Measurements from ENCODE around the gene SPRR1B.
"Not testable (repeated sequence)": the region's sequence is repeated elsewhere in the genome, so short reads cannot be mapped to it uniquely, and the experiment has no call there.

The SPRR1B gene

DNA sequence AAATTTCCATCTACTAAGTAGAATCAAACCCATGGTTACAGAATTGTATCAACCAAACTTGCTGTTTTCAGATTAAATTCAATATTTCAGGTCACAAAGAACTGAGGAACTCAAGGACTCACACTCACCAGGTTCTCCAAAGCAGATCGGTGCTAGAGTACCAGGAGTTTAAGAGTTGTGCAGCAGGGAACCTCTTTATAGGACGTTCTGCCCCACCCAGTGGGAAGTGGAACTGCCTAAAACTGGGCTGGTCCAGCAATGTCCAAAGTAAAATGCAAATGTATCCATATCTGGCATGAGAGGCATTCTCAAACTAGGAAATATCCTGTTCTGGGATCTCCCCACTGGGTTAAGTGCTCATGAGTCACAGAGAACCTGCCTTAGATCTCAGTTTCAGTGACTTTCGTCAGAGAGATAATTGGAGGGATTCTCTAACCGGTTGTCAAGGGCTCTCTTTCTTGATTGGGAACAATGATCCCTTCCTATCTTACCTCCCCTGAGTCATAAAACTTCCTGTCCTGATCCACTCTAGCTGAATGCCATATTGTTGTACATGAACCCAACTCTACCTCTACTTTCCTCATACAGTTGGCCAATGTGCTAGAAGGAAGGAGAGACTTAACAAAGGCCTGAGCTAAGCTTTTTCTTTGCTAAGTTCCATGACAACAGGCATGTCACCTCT lies 10.1 kb downstream of the SPRR1B start, which contains the start of gene SPRR2D:
SPRR2D (minus strand) TSS at position 171 of the 682 bp plus-strand sequence. CDS start 774 bp downstream, outside the sequence.
- no peak for DNase-seq (ENCODE audit: low read depth in 2 of 2)

- DNase-seq (ENCODE audit: low read depth in 2 of 2): no peak
Observed at GRCh38 chr1:153049211-153049610, 18.2 kb downstream of the SPRR1B start.

DNA sequence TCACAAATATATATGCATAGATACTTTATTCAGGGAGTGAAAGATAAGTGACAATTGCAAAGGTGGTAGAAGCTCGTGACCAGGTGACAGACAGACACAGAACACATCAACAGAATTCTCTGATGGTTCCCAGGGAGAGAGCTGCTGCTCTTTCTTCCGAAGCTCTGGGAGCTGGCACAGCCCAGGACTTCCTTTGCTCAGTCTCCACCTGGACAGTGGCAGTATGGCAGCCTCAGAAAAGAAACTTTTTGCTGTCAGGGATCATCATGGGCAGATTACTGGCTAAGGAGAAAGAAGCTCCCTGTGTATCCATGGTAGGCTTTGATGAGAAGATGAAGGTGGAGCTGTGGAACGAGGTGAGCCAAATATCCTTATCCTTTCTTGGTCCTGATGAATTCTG lies 25.1 kb downstream of the SPRR1B start:
- not testable (repeated sequence) for DNase-seq (ENCODE audit: low read depth in 2 of 2)

DNA sequence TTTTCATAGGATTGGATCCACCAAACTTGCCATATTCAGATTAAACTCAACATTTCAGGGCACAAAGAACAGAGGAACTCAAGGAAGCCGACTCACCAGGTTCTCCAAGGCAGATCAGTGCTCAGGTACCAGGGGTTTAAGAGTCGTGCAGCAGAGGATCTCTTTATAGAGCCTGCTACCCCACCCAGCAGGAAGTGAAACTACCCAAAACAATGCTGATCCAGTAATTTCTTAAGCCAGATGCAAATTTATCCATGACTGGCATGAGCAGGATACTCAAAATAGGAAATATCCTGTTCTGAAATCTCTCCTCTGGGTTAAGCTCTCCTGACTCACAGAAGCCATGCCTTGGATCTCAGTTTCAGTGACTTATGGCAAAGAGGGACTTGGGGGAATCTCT lies 26.4 kb downstream of the SPRR1B start, which contains the start of gene SPRR2A:
SPRR2A (minus strand) TSS at position 138 of the 400 bp plus-strand sequence. CDS start 777 bp downstream, outside the sequence.
- DNase-seq (ENCODE audit: low read depth in 2 of 2): no peak

- no peak for DNase-seq (ENCODE audit: low read depth in 2 of 2)
Observed at GRCh38 chr1:153058154-153058553, 27.2 kb downstream of the SPRR1B start.

DNA sequence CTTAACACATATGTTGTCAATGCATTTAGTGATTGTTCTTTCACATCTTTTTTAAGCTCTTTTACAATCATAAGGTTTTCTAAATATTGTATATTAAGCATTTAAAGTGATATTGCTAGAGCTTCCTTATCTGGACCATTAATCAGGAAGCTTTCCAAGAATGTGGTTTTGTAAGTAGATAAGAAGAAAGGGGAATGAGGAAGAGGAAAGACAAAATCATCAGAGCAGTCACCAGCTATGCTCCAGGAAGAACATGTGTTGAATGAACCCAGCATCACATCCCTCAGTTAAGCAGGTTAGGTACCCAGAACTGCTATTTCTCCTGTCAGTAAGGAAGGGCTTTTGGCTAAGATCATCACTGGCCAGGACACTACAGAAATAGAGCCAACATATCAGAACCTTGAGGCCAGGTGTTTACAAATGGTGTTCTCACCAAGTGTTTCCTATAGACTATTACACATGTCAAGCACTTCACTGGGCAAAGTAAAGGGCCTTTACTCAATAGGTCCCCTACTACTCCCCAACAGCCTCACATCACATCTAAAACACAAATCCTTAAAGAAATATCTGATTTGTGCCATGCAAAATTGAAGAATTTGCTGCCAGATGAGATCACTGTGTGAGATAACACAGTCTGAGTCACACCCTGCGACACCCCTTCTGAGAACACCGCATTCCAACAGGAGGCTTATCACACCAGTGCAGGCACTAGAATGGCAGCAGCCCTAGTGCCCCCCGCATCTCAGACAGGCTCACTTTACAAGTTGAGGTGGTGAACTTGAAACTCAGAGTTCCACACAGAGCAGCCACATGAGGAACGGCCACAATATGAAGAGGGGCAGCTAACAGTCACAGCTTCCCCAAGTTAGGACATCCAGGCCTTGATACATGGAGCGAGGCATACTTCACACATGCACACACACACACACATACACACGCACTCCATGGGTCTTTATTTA lies 28.1 kb downstream of the SPRR1B start:
- DNase-seq (ENCODE audit: low read depth in 2 of 2): no peak

DNA sequence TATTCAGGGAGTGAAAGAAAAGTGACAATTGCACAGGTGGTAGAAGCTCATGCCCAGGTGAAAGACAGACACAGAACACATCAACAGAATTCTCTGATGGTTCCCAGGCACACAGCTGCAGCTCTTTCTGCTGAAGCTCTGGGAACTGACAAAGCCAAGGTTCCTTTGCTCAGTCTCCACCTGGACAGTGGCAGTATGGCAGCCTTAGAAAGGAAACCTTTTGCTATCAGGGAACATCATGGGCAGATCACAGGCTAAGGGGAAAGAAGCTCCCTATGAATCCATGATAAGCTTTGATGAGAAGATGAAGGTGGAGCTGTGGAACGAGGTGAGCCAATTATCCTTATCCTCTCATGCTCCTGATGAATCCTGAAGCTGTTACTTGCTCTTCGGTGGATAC lies 39.2 kb downstream of the SPRR1B start:
- no peak for DNase-seq (ENCODE audit: low read depth in 2 of 2)

DNA sequence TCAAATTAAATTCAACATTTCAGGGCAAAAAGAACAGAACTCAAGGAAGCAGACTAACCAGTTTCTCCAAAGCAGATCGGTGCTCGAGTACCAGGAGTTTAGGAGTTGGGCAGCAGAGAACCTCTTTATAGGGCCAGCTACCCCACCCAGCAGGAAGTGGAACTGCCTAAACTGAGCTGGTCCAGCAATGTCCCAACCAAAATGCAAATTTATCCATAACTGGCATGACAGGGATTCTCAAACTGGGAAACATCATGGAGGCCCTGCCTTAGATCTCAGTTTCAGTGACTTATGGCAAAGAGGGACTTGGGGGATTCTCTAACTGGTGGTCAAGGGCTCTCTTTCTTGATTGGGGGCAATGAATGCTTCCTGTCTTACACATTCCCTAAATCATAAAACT lies 40.5 kb downstream of the SPRR1B start, which contains the start of gene SPRR2B:
SPRR2B (minus strand) TSS at position 101 of the 400 bp plus-strand sequence. CDS start 772 bp downstream, outside the sequence.
- no peak for DNase-seq (ENCODE audit: low read depth in 2 of 2)

DNA sequence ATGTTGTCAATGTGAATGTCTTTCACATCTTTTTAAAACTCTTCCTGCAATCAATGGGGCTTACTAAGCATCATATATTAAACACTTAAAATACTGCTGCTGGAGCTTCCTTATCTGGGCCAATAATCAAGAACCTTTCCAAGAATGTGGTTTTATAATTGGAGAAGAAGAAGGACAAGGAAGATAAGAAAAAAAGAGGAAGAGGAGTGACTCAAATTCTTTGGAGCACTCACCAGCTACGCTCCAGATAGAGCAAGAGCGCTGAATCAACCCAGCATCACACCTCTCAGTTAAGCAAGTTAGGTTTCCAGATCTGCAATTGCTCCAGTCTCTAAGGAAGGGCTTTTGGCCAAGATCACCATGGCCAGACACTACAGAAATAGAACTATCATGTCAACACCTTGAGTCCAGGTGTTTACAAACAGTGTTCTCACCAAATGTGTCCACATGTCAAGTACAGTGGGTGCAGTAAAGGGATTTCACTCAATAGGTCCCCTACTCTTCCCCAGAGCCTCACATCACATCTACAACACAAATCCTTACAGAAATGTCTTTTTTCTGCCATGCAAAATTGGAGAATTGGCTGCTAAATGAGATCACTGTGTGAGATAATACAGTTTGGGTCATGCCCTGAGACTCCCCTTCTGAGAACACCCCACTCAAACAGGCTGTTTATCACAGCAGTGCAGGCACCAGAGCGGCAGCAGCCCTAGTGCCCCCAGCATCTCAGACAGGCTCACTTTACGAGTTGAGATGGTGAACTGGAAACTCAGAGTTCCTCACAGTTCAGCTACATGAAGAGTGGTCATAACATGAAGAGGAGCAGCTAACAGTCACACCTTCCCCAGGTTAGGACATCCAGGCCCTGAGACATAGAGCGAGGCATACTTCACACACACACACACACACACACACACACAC lies 42.1 kb downstream of the SPRR1B start:
- no peak for DNase-seq (ENCODE audit: low read depth in 2 of 2)

GRCh38 chr1:153081736-153082135 lies 50.7 kb downstream of the SPRR1B start:
- DNase-seq (ENCODE audit: low read depth in 2 of 2): no peak
